ENCODE results near the gene NDFIP2.
A peak's percentile ranks its signal among the peaks of the same experiment; 100 is the strongest.

The NDFIP2 gene, protein sequence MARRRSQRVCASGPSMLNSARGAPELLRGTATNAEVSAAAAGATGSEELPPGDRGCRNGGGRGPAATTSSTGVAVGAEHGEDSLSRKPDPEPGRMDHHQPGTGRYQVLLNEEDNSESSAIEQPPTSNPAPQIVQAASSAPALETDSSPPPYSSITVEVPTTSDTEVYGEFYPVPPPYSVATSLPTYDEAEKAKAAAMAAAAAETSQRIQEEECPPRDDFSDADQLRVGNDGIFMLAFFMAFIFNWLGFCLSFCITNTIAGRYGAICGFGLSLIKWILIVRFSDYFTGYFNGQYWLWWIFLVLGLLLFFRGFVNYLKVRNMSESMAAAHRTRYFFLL

GRCh38 chr13:79480954-79481684 lies at the start of gene NDFIP2:
NDFIP2 (plus strand) TSS chr13:79481155; CDS start chr13:79481204, 49 bp downstream.
- peak; percentile 70 to 80 (median 74) for DNase-seq

DNA sequence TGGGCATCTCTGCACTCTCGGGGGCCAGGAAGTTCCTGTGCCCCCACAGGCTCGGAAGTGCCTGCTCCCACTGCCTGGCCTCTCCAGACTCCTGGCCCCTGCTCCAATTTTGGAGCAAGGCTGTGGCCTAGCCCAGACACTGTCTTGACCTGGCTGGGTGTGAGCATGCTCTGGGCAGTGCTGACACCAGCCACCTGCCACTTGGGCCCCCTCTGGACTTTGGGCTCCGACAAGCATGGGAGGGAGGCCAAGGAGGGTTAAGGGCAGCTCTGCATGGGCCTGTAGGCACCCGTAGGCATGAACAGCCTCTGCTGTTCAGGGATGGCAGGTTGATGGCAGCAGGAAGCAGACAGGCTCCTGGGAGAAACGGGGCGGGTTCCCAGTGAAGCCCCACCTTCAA lies 48.9 kb upstream of the NDFIP2 start:
- no peak for DNase-seq

- no peak for DNase-seq
Measured at GRCh38 chr13:79432992-79433391, 48.0 kb upstream of the NDFIP2 start.

DNA sequence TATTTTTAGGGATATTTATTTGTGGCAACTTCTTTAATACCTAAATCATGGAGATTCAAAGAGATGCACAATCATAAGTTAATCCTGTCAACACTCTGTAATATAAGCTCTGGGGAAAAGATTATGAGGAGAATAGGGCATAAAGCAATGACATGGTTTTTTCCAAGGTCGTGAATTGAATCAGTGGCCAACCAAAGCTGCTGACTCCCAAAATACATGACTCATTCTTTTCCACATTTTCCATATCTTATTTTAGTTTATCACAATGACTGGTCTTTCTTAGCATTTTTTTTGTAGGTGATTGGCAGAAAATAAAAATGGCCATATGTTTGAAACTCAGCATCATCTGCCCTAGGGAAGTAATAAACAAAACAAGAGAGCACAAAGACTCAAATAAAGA lies 46.4 kb upstream of the NDFIP2 start:
- DNase-seq: no peak

- DNase-seq: no peak
Measured at GRCh38 chr13:79435561-79435990, 45.4 kb upstream of the NDFIP2 start.

- no peak for DNase-seq
Measured at GRCh38 chr13:79439275-79439674, 41.7 kb upstream of the NDFIP2 start.

DNA sequence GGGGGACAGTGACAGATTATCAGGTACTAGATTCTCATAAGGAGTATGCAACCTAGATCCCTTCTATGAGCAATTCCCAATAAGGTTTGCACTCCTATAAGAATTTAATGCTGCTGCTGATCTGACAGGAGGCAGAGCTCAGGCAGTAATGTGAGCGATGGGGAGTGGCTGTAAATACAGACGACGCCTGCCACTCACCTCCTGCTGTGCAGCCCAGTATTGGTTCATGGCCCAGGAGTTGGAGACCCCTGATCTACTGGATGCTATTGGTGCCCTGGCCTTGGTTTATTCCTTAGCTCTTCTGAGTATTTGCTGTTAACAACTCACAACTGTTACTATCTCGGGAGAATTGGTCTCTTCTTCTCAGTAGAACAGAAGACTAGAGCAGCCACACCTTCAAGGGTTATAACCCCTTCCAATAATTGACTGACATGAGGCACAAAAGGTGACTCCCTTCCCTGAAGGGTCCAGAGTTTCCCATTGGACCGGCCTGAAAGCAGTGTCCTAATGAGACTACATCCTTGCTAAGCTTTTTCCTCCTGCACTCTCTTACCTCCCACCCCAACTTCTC lies 39.9 kb upstream of the NDFIP2 start:
- no peak for DNase-seq

DNA sequence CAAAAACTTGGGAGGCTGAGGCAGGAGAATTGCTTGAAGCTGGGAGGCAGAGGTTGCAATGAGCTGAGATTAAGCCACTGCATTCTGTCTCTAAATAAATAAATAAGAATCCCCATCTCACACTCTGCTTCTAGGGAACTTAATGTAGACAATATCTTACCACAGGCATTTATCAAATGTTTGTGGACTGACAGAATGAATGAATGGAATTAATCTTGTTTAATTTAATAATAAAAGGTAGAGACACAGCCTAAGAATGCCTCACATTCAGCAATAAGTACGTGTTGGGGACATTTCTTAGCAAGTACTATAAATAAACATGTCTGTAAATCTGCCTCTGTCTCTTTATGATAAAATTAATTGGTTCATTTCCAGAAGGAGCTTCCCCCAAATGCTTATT lies 38.7 kb upstream of the NDFIP2 start:
- no peak for DNase-seq

DNA sequence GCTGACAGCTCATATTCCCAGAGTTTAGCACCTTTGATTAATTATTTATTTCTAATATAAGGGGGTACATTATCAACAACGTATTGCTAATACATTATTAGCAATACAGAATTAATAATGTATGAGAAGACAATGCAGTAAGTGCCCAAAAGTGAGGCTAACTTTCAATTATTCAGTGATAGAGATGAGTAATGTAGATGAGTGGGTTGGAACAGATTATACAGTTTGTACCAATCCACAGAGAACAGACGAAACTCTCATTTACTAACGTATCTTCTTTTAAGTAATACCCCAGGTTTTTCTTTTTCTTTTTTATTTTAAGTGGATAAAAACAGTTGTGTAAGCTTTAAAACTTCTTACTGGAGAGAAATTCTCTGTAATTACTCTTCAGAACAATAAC lies 38.2 kb upstream of the NDFIP2 start:
- no peak for DNase-seq

DNA sequence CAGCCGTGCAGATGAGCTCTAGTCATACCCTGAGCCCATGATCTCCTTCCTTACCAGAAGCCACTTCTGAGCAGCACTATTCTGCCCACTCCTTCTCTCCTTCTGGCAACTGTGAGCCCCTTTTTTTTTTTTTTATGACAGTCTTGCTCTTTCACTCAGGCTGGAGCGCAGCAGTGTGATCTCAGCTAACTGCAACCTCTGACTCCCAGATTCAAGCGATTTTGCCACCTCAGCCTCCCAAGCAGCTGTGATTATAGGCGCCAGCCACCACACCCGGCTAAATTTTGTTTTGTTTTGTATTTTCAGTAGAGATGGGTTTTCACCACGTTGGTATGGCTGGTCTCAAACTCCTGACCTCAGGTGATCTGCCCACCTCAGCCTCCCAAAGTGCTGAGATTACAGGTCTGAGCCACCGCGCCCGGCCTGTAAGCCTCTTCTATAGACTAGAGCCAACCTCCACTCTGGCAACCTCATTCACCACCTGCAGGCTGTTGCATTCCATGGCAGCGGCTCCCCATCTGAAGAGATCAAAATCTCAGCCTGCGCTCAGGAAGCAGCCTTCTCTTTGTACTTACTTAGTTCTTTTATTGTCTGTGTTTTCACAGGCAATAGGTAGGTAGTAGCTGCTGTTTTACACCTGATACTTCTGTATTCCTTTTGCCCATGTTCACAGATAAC lies 34.8 kb upstream of the NDFIP2 start:
- DNase-seq: peak in 2 of 6 experiments; percentile 11 to 12

GRCh38 chr13:79447141-79447540 lies 33.8 kb upstream of the NDFIP2 start:
- no peak for DNase-seq

- DNase-seq: no peak
Measured at GRCh38 chr13:79447741-79448140, 33.2 kb upstream of the NDFIP2 start.

- no peak for DNase-seq
Measured at GRCh38 chr13:79448413-79448812, 32.5 kb upstream of the NDFIP2 start.

DNA sequence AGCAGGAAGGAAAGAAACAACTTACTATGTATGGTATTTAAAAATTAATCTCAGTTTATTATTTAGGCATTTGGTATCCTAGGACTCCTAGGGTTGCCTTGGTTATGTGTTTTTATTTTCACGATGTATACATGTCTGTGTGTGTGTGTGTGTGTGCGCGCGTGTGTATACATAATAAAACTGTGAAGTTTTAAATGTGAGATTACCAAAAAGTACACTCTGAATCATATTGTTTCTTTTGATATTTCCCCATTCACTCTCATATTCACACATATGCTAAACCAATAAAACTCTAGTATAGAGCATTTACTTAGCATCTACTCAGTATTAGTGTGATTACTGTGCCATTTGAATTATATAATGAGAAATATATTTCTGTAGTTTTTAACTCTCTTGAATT lies 30.8 kb upstream of the NDFIP2 start:
- no peak for DNase-seq

DNA sequence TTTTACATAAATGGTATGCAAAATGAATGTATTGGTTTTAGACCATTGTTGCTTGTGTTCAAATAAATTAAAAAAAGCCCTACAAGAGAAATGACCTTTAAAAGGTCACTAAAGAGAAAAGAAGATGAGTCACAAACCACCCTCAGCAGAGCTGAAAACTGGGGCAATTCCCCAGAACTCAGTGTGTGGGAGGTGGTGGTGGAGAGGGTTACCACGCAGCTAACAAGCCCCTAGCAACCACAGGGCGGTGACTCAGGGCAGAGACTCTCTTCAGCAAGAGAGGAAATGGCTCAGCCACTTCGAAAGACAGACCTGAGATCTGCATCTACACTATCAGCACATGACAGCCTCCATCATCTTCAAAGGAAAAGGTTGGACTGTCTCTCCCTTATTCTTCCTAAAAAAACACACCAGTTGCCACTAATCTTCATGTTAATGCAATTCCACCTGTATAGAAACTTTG lies 29.4 kb upstream of the NDFIP2 start:
- peak; percentile 24 to 54 (median 35) for DNase-seq

- no peak for DNase-seq
Measured at GRCh38 chr13:79452239-79452913, 28.6 kb upstream of the NDFIP2 start.

DNA sequence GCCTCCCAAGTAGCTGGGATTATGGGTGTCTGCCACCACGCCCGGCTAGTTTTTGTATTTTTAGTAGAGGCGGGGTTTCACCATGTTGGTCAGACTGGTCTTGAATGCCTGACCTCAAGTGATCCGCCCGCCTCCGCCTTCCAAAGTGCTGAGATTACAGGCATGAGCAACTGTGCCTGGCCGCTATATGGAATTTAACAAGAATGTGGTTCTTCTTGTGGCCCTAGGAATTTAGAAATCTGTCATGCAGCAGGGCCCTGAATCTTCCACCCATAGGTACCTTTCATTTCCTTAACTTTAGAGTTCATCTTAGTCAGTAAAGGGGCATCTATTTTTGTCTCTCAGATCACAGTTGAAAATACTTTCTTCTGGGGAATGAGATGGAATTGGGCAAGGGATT lies 25.6 kb upstream of the NDFIP2 start:
- no peak for DNase-seq

DNA sequence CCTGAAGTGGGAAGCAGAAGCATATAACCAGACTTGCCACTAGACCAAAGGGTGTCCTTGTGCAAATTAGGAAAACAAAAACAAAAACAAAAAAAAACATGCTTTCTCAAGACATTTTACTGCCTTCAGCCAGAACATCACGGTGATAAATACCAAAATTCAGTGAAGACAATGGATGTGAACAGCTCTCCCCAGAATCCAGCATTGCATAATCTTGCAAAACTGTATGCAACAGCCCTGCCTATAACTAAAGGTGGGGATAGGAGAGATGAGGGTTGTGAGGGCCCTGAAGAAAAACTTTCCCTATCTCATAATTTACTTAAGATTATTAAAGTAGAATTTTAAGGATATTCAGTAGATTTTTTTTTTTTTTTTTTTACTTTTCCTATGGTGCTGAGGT lies 24.9 kb upstream of the NDFIP2 start:
- no peak for DNase-seq

- DNase-seq: no peak
Measured at GRCh38 chr13:79456656-79457365, 24.1 kb upstream of the NDFIP2 start.

GRCh38 chr13:79457390-79457789 lies 23.6 kb upstream of the NDFIP2 start:
- no peak for DNase-seq

- DNase-seq: no peak
Measured at GRCh38 chr13:79457948-79458347, 23.0 kb upstream of the NDFIP2 start.

DNA sequence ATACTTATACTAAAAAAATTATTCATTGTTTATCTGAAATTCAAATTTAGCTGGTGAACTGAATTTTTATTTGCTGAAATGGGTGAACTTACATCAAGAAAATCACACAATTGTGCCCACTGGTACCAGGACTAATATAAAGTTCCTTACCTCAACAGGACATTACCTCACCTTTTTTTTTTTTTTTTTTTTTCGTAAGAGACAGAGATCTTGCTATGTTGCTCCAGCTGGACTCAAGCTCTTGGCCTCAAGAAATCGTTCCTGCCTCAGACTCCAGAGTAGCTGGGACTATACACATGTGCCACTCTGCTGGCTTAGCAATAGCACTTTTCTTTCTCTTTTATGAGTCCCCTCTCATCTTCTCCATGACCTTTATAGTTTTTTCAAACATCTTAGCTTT lies 22.5 kb upstream of the NDFIP2 start:
- DNase-seq: no peak

Data from stimulated activated naive CD4-positive, alpha-beta T cell (primary cell).